GM12878 (cell line): Measurements from ENCODE around the gene PRKN. TPM values are rescaled to one million over a fixed set of nuclear protein-coding genes. Genes with fewer than 3 reads are reported as not detected.

ENCODE experiments used
- ATAC-seq: fragments of 200-7000 bp; cut with Tn5 transposase; 3 replicates; pipeline ENCODE4 v1.9.1; 2020; ENCODE audit warnings: mild to moderate bottlenecking, moderate library complexity
- BruUV-seq: library from RNA; stranded (reverse); fragments of 400-500 nt; replicated peaks from 2 replicates; lab custom pipeline; 2021; lab: Mats Ljungman, UMichigan
- CTCF ChIA-PET: fragments of 300-600 bp; sonication (Branson Sonifier 250); formaldehyde crosslinking; extraction: SDS; loops from one replicate; lab custom pipeline; 2021; ENCODE audit warnings: inconsistent platforms; lab: Yijun Ruan, JAX
- POLR2A ChIA-PET: fragments of 350-600 bp; formaldehyde crosslinking; extraction: SDS; loops from one replicate; lab custom pipeline; 2021; ENCODE audit warnings: inconsistent platforms; lab: Charles Lee
- RAD21 ChIA-PET: fragments of 300-600 bp; sonication (Branson Sonifier 250); formaldehyde crosslinking; loops from one replicate; lab custom pipeline; 2023; ENCODE audit warnings: antibody characterized with exemption; ENCODE audit not compliant: unreplicated experiment; lab: Charles Lee
- SMC1A ChIA-PET: fragments of 300-600 bp; sonication (Branson Sonifier 250); formaldehyde crosslinking; loops from one replicate; lab custom pipeline; 2023; ENCODE audit not compliant: unreplicated experiment, uncharacterized antibody; lab: Charles Lee
- DNase-seq: peaks from one replicate; pipeline ENCODE4 v3.0.0-alpha.2; 2011; ENCODE audit warnings: low read depth, low spot score
- FAIRE-seq: peaks from 3 replicates; lab custom pipeline; 2011; peaks lifted over from hg19 to GRCh38; lab: Jason Lieb, UNC
- H2AFZ ChIP-seq: 2 replicates; pipeline ENCODE4 v1.6.0; 2011; ENCODE audit warnings: low read depth, low read length, control low read depth; ENCODE audit not compliant: control insufficient read depth
- H3K27ac ChIP-seq: 2 replicates; pipeline ENCODE4 v1.5.1; 2011; ENCODE audit warnings: control low read depth; ENCODE audit not compliant: control insufficient read depth, insufficient read depth
- H3K27me3 ChIP-seq, 2 experiments: replicated peaks in 1 of 2; 2 replicates each; pipeline versions ENCODE4 v1.6.0 to v1.6.1; 2011; ENCODE audit warnings: low read length in 1 of 2; ENCODE audit not compliant: control insufficient read depth in 2 of 2, insufficient read depth in 2 of 2
- H3K36me3 ChIP-seq, 2 experiments: 2 replicates each; pipeline ENCODE4 v1.5.1; 2011; ENCODE audit warnings: low read length in 1 of 2; ENCODE audit not compliant: control insufficient read depth in 2 of 2, insufficient read depth in 2 of 2
- H3K4me1 ChIP-seq: 2 replicates; pipeline ENCODE4 v1.6.1; 2011; ENCODE audit warnings: mild to moderate bottlenecking, low read length, moderate library complexity, mixed read lengths; ENCODE audit not compliant: control insufficient read depth, insufficient read depth
- H3K4me2 ChIP-seq: 2 replicates; pipeline ENCODE4 v1.6.0; 2011; ENCODE audit warnings: control low read depth; ENCODE audit not compliant: control insufficient read depth, insufficient read depth
- H3K4me3 ChIP-seq: fragments of 200-600 bp; sonication (generic); 2 replicates; pipeline ENCODE4 v1.5.1; 2016
- H3K79me2 ChIP-seq: 2 replicates; pipeline ENCODE4 v1.6.0; 2011; ENCODE audit warnings: low read length; ENCODE audit not compliant: control insufficient read depth, insufficient read depth
- H3K9ac ChIP-seq: 2 replicates; pipeline ENCODE4 v1.8.0; 2011; ENCODE audit warnings: low read length, control low read depth, mixed read lengths; ENCODE audit not compliant: control insufficient read depth, insufficient read depth
- H3K9me3 ChIP-seq: replicated peaks from 3 replicates; pipeline ENCODE4 v1.5.1; 2011; ENCODE audit warnings: mild to moderate bottlenecking, low read length; ENCODE audit not compliant: control insufficient read depth, insufficient read depth
- H4K20me1 ChIP-seq: 2 replicates; pipeline ENCODE4 v1.6.0; 2011; ENCODE audit not compliant: control insufficient read depth, insufficient read depth
- CEBPB ChIP-seq, 2 experiments: fragments of 150-350 bp in 1 of 2; IDR thresholded peaks; 2 replicates each; pipeline ENCODE4 v1.6.1; 2012 to 2014; ENCODE audit warnings: low read depth in 2 of 2, low read length in 2 of 2, borderline replicate concordance in 1 of 2, inconsistent platforms in 1 of 2
- CHD1 ChIP-seq: IDR thresholded peaks from 2 replicates; pipeline ENCODE4 v1.6.1; 2012; ENCODE audit warnings: low read depth, low read length, improper control_type of control experiment
- DPF2 ChIP-seq: fragments of 450-650 bp; IDR thresholded peaks from 2 replicates; pipeline ENCODE4 v1.6.1; 2017; ENCODE audit warnings: mild to moderate bottlenecking
- EED ChIP-seq: sonication (generic); IDR thresholded peaks from 2 replicates; pipeline ENCODE4 v1.6.1; 2016; ENCODE audit warnings: antibody characterized with exemption, low read depth
- FOS ChIP-seq: IDR thresholded peaks from 3 replicates; pipeline ENCODE4 v1.6.1; 2011; ENCODE audit warnings: borderline replicate concordance; ENCODE audit not compliant: insufficient read length; ENCODE audit errors: extremely low read depth
- FOXM1 ChIP-seq: IDR thresholded peaks from 2 replicates; pipeline ENCODE4 v1.6.1; 2012; ENCODE audit warnings: low read depth, mild to moderate bottlenecking, inconsistent platforms, low read length, moderate library complexity
- IRF4 ChIP-seq: IDR thresholded peaks from 2 replicates; pipeline ENCODE4 v1.6.1; 2011; ENCODE audit warnings: low read depth, low read length
- JUND ChIP-seq: IDR thresholded peaks from 2 replicates; pipeline ENCODE4 v1.6.1; 2012; ENCODE audit warnings: low read depth, mild to moderate bottlenecking, low read length, improper control_type of control experiment, moderate library complexity
- MLLT1 ChIP-seq: fragments of 450-650 bp; IDR thresholded peaks from 2 replicates; pipeline ENCODE4 v1.6.1; 2016; ENCODE audit warnings: mild to moderate bottlenecking
- MXI1 ChIP-seq: fragments of 150-350 bp; IDR thresholded peaks from 2 replicates; pipeline ENCODE4 v1.6.1; 2011; ENCODE audit warnings: low read depth, mild to moderate bottlenecking, inconsistent platforms, low read length, improper control_type of control experiment
- NFYB ChIP-seq: IDR thresholded peaks from 2 replicates; pipeline ENCODE4 v1.6.1; 2011; ENCODE audit warnings: low read depth, mild to moderate bottlenecking, low read length, improper control_type of control experiment, moderate library complexity; ENCODE audit not compliant: insufficient read depth
- NR2F1 ChIP-seq: fragments of 450-650 bp; conservative IDR thresholded peaks from 2 replicates; pipeline ENCODE4 v1.6.1; 2017; ENCODE audit warnings: mild to moderate bottlenecking
- POLR2AphosphoS2 ChIP-seq: IDR thresholded peaks from 2 replicates; pipeline ENCODE4 v1.6.1; 2011; ENCODE audit warnings: low read depth, mild to moderate bottlenecking, low read length, improper control_type of control experiment, moderate library complexity
- RELB ChIP-seq: fragments of 450-650 bp; IDR thresholded peaks from 2 replicates; pipeline ENCODE4 v1.6.1; 2017; ENCODE audit warnings: low read depth, mild to moderate bottlenecking, moderate library complexity
- RFX5 ChIP-seq: IDR thresholded peaks from 2 replicates; pipeline ENCODE4 v1.6.1; 2011; ENCODE audit warnings: low read depth, low read length, improper control_type of control experiment
- SMAD5 ChIP-seq: IDR thresholded peaks from 2 replicates; pipeline ENCODE4 v1.6.1; 2016; ENCODE audit warnings: antibody characterized with exemption, low read depth
- ZNF24 ChIP-seq: fragments of 450-650 bp; IDR thresholded peaks from 2 replicates; pipeline ENCODE4 v1.6.1; 2017; ENCODE audit warnings: antibody characterized with exemption, mild to moderate bottlenecking
- WGBS: methylation state at CpG from one replicate; pipeline ENCODE4 v1.1.6; 2016; ENCODE audit warnings: low lambda C conversion rate; ENCODE audit not compliant: insufficient replicate concordance, insufficient coverage; ENCODE audit errors: missing lambda C conversion rate; 5-methylcytosine and 5-hydroxymethylcytosine counted together
- in situ Hi-C: fragments of 300-500 bp; cut with MboI; formaldehyde crosslinking; loops from 9 replicates; pipeline ENCODE4 v1.14.3; 2018; ENCODE audit warnings: mixed read lengths
- intact Hi-C: fragments of 100-400 bp; cut with micrococcal nuclease; formaldehyde crosslinking; loops from one replicate; pipeline ENCODE4 v1.14.2; 2022; ENCODE audit not compliant: unreplicated experiment
- polyA plus RNA-seq, 11 experiments: library from polyadenylated mRNA; depleted of rRNA in 4 of 11; unstranded in 6 of 11; stranded (reverse) in 5 of 11; fragments of >200 nt; fragmentation: Nextera tagmentation in 4 of 11; fragmentation: Illumina TruSeq in 1 of 11; extraction: Ambion mirVana in 4 of 11; extraction: Trizol in 1 of 11; gene quantifications; 1 replicate in 1 of 11; 2 replicates in 10 of 11; pipeline versions ENCODE4 v1.2.1 to v1.2.3, GENCODE V29; 2011 to 2016; ENCODE audit warnings: inconsistent platforms in 2 of 11, missing spikeins in 2 of 11, low read depth in 1 of 11
- total RNA-seq, 4 experiments: library from RNA; depleted of rRNA in 3 of 4; stranded (reverse); fragments of >200 nt in 3 of 4; fragmentation: Illumina TruSeq in 1 of 4; extraction: Trizol in 1 of 4; gene quantifications; 2 replicates each; pipeline versions ENCODE4 v1.2.1 to v1.2.3, GENCODE V29; 2013 to 2021

The PRKN gene
- total and polyA plus RNA-seq, 10 of the 15 experiments (the other 5 are each of a cell fraction or from before 2014, with no cell fraction given): 0.06 to 0.09 TPM; not detected in 8

- no peak for FAIRE-seq
- Histone ChIP-seq H3K4me3 (no peak overlapping the region), H4K20me1 (no peaks in the 10 kb centered on the region), H3K27ac (no peak overlapping the region), H3K9me3 (no peaks in the 10 kb centered on the region), H3K27me3 (no peaks in the 10 kb centered on the region), H3K4me1 (no peaks in the 10 kb centered on the region), H3K79me2 (no peaks in the 10 kb centered on the region), H3K4me2 (no peak overlapping the region), H3K9ac (no peak overlapping the region), H2AFZ (no peak overlapping the region), H3K36me3 (no peaks in the 10 kb centered on the region)
- intact Hi-C loops: no loop called here
- in situ Hi-C loops: no loop called here
- ChIA-PET CTCF (no interaction called here), POLR2A (no interaction called here), RAD21 (no interaction called here), SMC1A (no interaction called here)
- no peak for ATAC-seq
- DNase-seq: no peak
- TF ChIP-seq POLR2AphosphoS2 (no peak), DPF2 (no peak), RFX5 (no peak), RELB (no peak), EED (no peak), SMAD5 (no peak), FOXM1 (no peak)
- 1% methylated on average over 3 of the region's 3 CpGs for WGBS
- no TSS peak for BruUV-seq
Observed at GRCh38 chr6:162750776-162751175, 23.2 kb upstream of the PRKN start.

DNA sequence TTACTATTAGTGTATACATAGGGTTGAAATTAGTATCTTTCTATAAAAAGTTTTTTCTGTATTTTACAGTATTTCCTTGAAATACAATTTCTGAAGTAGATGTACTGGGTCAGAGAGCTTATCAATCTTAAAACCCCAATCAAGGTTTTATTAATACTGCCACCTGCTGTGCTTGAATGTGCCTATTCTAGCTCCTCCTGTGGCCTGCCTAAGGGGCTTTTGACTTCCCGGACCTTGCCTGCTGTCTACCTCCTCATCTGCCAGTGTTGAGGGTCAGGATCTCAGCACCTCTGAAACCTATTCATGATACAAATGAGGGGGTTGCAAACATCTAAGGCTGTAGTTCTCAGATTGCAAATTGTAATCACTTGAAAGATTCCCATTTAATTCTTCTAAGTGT lies 9.4 kb upstream of the PRKN start:
- FAIRE-seq: no peak
- CTCF ChIA-PET: no interaction called here
- no peak for TF ChIP-seq CEBPB (IDR thresholded peaks at IDR 0.05; ENCODE audit: borderline replicate concordance in 1 of 2, low read depth in 2 of 2, low read length in 2 of 2)
- TF ChIP-seq JUND: no peak
- no peak for TF ChIP-seq FOS
- TF ChIP-seq IRF4: no peak
- TF ChIP-seq POLR2AphosphoS2: no peak
- no peak for TF ChIP-seq NR2F1
- no peak for TF ChIP-seq NFYB
- no peak for TF ChIP-seq MLLT1
- no peak for TF ChIP-seq MXI1
- TF ChIP-seq ZNF24: no peak
- TF ChIP-seq CHD1: no peak

More for the DNA sequence above, 9.4 kb upstream of the PRKN start:
- Histone ChIP-seq H3K4me2 (no peak overlapping the region), H3K9ac (no peak overlapping the region), H3K27ac (no peak overlapping the region), H4K20me1 (no peaks in the 10 kb centered on the region), H3K4me1 (no peaks in the 10 kb centered on the region), H3K9me3 (no peaks in the 10 kb centered on the region), H3K27me3 (no peaks in the 10 kb centered on the region), H2AFZ (no peak overlapping the region), H3K4me3 (no peak overlapping the region), H3K79me2 (no peaks in the 10 kb centered on the region), H3K36me3 (no peaks in the 10 kb centered on the region)
- RAD21 ChIA-PET: no interaction called here
- POLR2A ChIA-PET: no interaction called here
- in situ Hi-C loops: no loop called here
- BruUV-seq: no TSS peak
- 33% methylated on average over 1 of the region's 1 CpG for WGBS
- no peak for DNase-seq
- intact Hi-C loops: no loop called here
- no peak for ATAC-seq
- SMC1A ChIA-PET: no interaction called here
